Smooth muscle cell of the brain vasculature (primary cell): ENCODE measurements around the gene BID.
A peak's percentile ranks its signal among the peaks of the same experiment; 100 is the strongest.
"Not testable (repeated sequence)": the region's sequence is repeated elsewhere in the genome, so short reads cannot be mapped to it uniquely, and the experiment has no call there.

ENCODE experiments used
- DNase-seq: peaks from one replicate; pipeline ENCODE4 v3.0.0-alpha.2; 2012; ENCODE audit warnings: low read depth, low spot score

Gene BID

GRCh38 chr22:17769716-17770082, 4.6 kb downstream of the BID start:
- DNase-seq: no peak

- DNase-seq: no peak
Observed at GRCh38 chr22:17769013-17769715, 5.1 kb downstream of the BID start.

GRCh38 chr22:17767233-17768065, 6.8 kb downstream of the BID start:
- no peak for DNase-seq

- DNase-seq: not testable (repeated sequence)
Observed at GRCh38 chr22:17764852-17765251, 9.4 kb downstream of the BID start.

DNA sequence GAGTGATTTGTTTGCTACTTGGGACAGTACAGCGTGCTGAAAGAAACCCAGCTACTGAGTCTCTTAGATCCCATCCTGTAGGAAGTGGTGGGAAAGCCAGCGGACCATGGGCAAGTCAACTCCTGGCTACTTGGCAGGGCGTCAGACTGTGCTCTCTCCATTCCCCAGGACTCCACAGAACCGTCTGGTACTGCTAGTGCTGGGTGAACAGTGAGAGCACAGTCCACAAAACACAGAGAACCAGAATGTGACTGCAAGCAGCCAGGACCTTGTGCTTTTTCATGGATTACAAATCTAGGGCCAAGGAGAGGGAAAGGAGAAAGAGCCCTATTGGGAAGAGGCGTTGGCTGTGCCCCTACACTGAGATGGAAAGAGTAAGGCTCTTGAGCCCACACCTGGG, 10.2 kb downstream of the BID start:
- DNase-seq: no peak

DNA sequence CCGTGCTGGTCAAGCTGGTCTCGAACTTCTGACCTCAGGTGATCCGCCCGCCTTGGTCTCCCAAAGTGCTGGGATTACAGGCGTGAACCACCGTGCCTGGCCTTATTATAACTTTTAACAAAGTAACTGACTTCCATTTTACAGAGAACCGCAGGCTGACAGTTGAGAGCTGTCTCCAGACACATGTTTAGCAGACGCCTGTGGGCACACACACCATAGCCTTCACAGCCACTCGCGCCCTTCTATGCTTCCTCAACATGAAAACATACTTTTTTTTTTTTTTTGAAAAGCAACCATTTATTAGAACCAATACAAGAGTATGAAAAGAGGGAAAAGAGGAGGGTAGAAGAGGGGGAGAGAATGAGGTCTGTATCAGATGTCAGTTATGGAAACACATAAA, 10.8 kb downstream of the BID start:
- not testable (repeated sequence) for DNase-seq

DNA sequence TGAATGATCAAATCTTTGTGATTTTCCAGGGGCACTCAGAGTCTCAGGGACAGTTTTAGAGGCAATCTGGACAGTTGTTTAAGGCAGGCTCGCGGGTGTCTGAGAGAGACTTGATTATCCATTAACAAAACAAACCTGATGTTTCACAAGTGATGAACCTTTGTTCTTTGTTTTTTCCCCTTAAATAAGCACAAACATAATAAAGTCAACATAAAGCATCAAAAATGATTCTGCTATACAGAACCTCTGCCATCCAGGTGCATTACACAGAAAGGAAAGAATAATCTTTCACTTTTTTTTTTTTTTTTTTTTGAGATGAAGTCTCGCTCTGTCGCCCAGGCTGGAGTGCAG, 13.2 kb downstream of the BID start:
- no peak for DNase-seq

- DNase-seq: no peak
Observed at GRCh38 chr22:17754233-17754925, 19.9 kb downstream of the BID start.

GRCh38 chr22:17753401-17753989, 20.8 kb downstream of the BID start:
- DNase-seq: no peak

- no peak for DNase-seq
Observed at GRCh38 chr22:17751596-17751995, 22.7 kb downstream of the BID start.

DNA sequence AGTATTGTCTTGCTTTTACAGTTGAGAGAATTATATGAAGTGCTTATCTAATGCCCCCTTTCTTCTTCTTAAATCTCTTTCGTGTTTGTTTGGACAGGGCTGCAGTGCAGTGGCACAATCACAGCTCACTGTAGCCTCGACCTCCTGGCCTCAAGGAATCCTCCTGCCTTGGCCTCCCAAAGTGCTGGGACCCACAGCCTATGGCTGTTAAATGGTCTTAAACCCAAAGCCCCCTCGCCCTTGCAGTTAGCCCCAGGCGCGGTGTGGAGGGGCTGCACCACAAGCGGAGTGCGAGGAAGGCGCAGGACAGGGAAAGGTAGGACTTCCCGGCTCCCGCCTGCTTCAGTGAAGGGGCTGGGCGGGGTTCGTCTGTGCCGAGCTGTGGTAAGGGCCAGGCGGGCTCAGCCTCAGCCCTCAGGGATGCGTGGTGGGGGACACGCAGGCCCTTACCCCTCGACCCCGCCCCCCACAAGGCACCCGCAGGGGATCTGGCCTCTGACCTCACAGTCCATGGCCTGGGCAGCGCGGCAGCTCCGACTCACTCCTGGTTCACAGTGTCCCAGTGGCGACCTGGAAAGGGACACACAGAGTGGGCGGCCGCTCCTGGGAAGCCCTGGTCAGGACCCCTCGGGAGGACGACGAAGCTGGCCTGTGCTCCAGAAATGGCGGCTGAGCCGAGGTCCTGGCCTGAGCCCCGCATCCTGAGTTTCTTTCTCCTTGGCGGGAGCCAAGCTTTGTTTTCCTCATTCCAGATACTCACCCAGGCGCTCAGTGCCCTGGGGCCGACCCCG, 24.5 kb downstream of the BID start:
- DNase-seq: no peak

DNA sequence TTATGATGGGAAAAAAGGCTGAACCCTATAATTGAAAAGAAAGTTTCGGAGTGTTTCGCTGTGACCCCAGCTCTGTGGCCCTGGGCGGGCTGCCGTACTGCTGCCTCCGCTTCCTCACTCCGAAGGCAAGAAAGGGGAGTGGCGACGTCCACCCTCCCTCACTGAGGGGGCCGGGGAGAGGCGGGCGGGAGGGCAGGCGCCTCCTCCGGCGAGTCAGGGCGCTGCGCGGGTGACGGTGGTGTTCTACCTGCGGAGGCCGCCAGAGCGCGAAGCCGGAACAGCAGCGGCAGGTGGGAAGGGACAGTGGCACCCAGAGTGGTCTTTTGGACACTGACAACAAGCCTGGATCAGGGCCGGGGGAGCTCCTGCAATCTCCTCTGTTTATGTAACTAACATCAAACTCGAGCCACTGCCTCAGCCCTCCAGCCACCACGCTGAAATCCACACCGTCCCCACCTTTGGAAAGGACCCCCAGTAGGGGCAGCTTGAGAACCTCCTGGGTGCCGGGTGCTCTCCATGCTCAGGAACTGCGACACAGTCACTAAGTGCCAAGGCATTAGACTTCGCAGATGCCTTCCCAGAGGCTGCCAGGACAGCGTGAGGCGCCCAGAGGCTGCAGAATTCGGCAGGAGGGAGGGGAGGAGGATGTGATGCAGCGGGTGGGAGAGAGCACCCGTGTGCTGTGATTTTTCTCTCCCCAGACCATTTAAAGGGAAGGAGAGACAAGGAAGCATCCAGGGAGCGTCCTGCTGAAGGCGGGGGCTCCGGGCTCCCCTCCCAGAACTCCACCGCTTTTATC, 25.5 kb downstream of the BID start:
- DNase-seq: no peak

GRCh38 chr22:17746916-17747315, 27.4 kb downstream of the BID start:
- DNase-seq: no peak

- no peak for DNase-seq
Observed at GRCh38 chr22:17744430-17744829, 29.8 kb downstream of the BID start.

DNA sequence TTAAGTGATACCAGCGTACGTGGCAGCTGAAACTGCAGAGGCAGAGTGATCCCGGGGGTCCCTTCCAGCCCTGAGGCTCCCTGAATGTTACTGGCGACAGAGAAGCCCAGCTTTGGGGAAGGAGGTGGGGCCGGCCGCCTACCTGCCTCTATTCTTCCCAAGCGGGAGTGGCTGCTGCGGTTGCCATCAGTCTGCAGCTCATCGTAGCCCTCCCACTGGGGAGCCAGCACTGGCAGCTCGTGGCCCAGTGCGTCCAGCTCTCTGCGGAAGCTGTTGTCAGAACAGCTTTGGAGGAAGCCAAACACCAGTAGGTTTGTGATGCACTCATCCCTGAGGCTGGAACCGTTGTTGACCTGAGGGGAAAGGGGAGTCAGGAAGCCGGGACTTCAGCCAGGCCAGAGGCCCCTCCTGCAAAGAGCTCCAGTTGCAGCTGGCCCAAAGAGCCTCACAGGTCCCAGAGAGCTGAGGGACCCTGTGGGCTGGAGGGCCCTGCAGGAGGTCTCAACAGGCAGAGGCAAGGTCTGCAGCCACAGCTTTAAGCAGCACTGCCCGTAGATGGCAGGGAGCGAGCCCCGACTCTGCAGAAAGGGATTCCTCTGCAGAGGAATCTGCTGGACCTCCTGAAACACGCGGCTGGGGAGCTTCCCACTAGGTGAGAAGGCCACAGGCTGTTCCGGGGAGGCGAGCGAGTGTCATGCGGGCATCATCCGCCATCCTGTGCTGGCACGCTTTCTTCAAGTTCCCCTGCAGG, 30.4 kb downstream of the BID start:
- no peak for DNase-seq

DNA sequence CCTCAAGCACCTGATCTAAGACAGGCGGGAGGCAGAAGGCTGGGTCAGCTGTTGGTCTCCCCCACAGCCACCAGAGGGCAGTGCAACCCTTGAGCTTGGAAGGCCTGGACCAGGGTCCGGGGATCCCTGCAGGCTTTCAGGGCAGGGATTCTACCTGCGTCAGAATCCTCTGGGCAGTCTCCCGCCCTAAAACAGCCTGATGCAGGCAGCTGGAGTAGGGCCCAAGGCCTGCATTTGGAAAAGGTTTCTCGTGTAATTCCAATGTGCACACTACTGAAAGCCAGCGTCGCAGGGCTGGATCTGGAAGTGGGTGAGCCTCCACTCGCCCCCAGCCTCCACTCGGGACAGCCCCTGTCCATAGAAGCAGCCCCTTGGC, 31.8 kb downstream of the BID start:
- DNase-seq: peak; percentile 33

- no peak for DNase-seq
Observed at GRCh38 chr22:17741866-17742526, 32.3 kb downstream of the BID start.

DNA sequence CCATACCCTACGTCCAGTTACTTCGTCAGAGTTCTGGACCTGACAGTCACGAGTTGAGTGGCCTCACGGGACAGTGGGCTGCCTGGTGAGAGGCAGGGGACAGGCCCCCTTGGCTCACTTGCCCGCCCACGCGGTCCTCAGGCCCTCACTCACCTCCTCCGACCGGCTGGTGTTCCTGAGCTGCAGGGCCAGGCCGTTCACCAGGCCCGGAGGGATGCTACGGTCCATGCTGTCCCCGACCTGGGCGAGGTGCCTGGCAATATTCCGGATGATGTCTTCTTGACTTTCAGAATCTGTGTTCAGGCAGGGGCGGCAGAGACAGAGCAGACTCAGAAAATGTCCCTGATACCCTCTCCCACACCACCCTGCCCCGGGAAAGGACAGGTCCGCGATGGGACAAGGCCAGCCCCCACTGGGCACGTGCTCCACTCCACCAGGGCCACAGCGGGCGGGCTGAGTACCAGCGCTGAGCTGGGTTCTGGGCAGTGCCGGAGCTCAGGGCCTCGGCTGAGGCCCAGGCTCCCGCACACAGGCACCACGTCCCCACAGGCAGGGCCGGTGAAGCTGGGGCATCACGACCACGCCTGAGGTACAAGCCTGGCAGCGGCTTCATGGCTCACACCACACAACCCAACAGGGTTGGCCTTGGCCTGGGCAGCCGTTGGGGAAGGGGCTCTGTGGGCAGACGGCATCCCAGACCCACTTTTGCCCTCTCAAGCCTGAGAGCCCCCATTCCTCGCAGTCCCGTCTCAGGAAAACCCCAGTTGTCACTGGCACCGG, 34.9 kb downstream of the BID start:
- no peak for DNase-seq
